Gastroesophageal sphincter (tissue), 3 donors: ENCODE measurements around the gene TNK2.

Experiments
- POLR2A ChIP-seq, 2 donors: fragments of 450-650 bp; IDR thresholded peaks; one replicate each; pipeline ENCODE4 v1.6.1; 2017; ENCODE audit warnings: antibody characterized with exemption in 2 of 2, mild to moderate bottlenecking in 2 of 2, moderate library complexity in 1 of 2
- TF ChIP-seq, protein P1 (sequence below), 4 experiments: fragments of 200-600 bp in 2 of 4; fragments of 450-650 bp in 2 of 4; sonication (generic) in 1 of 4; IDR thresholded peaks; one replicate each; pipeline ENCODE4 v1.5.1; 2017 to 2019; ENCODE audit warnings: antibody characterized with exemption in 4 of 4, mild to moderate bottlenecking in 2 of 4, moderate library complexity in 2 of 4

DNA sequence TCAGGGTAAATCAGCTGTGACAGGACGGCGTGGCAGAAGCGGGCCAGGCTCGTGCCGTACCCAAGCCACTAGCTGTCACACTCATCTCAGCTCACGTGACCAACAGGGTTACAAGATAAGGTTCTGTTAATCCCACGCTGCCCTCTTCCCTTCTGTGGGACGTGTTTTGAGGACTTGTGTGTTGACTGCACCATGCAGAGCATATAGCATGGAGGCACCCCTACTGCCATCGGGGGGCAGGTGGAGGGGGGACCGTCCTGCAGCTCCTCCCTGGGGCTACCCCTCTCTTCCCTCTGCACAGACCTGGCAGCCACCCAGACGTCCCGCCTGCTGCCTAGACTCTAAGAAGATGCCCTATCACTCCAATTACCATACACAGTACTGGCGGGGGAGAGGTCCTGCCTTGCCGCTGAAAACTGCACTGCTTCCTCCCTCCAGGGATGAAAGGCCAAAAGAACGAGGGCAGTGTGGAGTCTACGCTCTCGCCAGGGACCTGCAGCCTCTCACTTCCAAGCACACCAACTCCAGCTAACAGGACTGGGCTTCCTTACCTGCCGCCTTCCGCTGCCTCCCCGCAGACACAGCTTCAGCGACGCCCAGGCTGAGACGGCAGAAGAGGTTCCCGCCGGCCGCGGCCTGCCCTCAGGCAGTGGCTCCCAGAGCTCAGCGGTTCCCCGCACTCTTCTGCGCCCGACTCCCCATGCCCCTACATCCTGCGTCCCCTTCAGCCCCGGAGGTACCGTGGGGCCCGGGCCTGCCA is at the start of gene TNK2:
- TF ChIP-seq, protein P1, sequence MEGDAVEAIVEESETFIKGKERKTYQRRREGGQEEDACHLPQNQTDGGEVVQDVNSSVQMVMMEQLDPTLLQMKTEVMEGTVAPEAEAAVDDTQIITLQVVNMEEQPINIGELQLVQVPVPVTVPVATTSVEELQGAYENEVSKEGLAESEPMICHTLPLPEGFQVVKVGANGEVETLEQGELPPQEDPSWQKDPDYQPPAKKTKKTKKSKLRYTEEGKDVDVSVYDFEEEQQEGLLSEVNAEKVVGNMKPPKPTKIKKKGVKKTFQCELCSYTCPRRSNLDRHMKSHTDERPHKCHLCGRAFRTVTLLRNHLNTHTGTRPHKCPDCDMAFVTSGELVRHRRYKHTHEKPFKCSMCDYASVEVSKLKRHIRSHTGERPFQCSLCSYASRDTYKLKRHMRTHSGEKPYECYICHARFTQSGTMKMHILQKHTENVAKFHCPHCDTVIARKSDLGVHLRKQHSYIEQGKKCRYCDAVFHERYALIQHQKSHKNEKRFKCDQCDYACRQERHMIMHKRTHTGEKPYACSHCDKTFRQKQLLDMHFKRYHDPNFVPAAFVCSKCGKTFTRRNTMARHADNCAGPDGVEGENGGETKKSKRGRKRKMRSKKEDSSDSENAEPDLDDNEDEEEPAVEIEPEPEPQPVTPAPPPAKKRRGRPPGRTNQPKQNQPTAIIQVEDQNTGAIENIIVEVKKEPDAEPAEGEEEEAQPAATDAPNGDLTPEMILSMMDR (IDR thresholded peaks at IDR 0.05) = no peak
- no peak for TF ChIP-seq POLR2A (IDR thresholded peaks at IDR 0.05)
